ENCODE results near the gene LPP.
A peak's percentile ranks its signal among the peaks of the same experiment; 100 is the strongest.

The LPP gene

GRCh38 chr3:188868803-188869202, 714.8 kb downstream of the LPP start:
- FAIRE-seq, result no peak

GRCh38 chr3:188869628-188870027, 715.7 kb downstream of the LPP start:
- FAIRE-seq, result no peak

GRCh38 chr3:188870431-188870830, 716.5 kb downstream of the LPP start:
- FAIRE-seq, result no peak

GRCh38 chr3:188874576-188874975, 720.6 kb downstream of the LPP start:
- FAIRE-seq, result no peak

- no peak for FAIRE-seq
These were observed 721.5 kb downstream of the LPP start for GRCh38 chr3:188875413-188875812.

GRCh38 chr3:188876370-188876769, 722.4 kb downstream of the LPP start:
- FAIRE-seq, result no peak

- no peak for FAIRE-seq
These were observed 723.4 kb downstream of the LPP start for GRCh38 chr3:188877381-188877780.

GRCh38 chr3:188878076-188878475, 724.1 kb downstream of the LPP start:
- FAIRE-seq, result no peak

GRCh38 chr3:188881954-188882641, 728.1 kb downstream of the LPP start:
- peak; percentile 23 for FAIRE-seq

- FAIRE-seq, result no peak
These were observed 730.5 kb downstream of the LPP start for GRCh38 chr3:188884299-188885043.

- no peak for FAIRE-seq
These were observed 734.5 kb downstream of the LPP start for GRCh38 chr3:188888321-188889053.

- FAIRE-seq, result no peak
These were observed 735.1 kb downstream of the LPP start for GRCh38 chr3:188889054-188889491.

- no peak for FAIRE-seq
These were observed 736.8 kb downstream of the LPP start for GRCh38 chr3:188890572-188891270.

- no peak for FAIRE-seq
These were observed 745.9 kb downstream of the LPP start for GRCh38 chr3:188899881-188900280.

- peak; percentile 78 for FAIRE-seq
These were observed 746.5 kb downstream of the LPP start for GRCh38 chr3:188900421-188900951.

- no peak for FAIRE-seq
These were observed 747.2 kb downstream of the LPP start for GRCh38 chr3:188901126-188901525.

GRCh38 chr3:188901671-188902287, 747.8 kb downstream of the LPP start:
- no peak for FAIRE-seq

GRCh38 chr3:188904670-188905069, 750.7 kb downstream of the LPP start:
- no peak for FAIRE-seq

GRCh38 chr3:188905547-188905946, 751.6 kb downstream of the LPP start:
- no peak for FAIRE-seq

- FAIRE-seq, result no peak
These were observed 752.3 kb downstream of the LPP start for GRCh38 chr3:188906236-188906635.

- FAIRE-seq, result no peak
These were observed 754.3 kb downstream of the LPP start for GRCh38 chr3:188908002-188908850.
